ENCODE measurements around the gene NECAB2.

NECAB2 gene

DNA sequence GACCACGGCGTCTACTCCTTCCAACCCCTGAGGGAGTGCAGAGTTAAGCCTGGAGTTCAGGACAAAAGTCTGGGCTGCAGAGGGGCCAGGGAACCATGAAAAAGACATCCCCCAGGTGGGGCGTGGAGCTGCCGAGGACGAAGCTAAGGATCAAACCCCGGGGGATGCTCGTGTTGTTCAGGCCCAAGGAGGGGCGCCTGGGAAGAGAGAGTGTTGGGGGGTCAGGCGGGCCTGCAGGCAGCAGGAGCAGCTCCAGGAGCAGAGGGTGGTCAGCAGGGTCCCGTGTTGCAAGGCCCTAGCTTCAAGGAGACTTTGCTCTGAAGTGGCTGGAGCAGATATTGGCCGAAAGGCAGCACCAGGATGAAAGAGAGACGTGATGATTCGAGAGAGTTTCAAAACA lies 26.7 kb downstream of the NECAB2 start:
- no peak for DNase-seq

DNA sequence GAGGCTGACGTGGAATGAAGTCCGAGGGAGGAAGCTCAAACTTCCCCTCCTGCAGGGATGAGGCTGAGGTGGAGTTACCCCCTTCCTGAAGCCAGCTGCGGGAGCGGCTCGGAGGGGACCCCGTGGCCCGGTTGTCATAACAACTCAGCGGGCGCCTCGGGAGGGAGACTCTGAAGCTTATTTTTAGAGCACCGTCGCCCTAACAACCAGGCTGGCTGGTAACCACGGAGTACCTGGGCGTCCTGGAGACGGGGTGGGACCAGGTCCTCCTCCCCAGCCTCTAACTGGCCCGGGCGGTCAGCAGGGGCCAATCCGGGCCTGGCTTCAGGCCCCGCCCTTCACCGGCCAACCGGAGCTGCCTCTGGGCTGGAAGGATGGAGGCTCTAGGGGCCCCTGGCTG lies 27.7 kb downstream of the NECAB2 start:
- no peak for DNase-seq

DNA sequence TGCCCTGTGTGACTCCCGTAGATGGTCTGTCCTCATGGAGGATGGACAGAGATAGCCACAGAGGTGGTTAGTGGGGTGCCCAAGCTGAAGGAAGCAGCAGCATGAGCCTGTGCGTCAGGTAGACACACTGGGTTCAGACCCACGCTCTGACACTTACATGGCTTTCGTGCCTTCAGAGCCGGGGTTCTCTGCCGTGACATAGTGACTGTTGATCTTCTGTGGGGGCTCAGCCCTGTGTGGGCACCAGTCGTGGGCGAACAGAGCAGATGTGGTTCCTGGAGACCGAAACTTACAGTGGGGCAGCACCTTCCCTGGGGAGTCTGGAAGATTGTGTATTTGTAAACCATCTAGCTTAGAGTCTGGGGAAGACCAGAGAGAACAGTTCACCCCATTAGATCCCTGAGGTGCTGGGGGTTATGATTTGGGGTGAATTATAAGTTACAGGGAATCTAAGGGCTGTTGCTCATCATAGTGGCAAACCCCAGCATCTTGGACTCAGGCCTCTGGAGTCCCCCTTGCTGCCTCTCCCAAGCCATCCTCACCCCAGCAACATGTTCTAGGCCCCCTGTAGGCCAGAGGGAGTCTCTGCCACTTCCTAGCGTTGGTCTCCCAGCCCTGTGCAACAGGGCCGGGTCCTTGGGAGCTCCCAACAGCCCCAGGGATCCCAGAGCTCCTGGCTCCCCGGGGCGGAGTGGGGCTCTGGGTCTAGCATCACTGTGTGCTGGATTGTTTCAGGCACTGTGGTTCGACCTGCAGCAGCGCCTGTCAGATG lies 28.6 kb downstream of the NECAB2 start:
- no peak for DNase-seq

DNA sequence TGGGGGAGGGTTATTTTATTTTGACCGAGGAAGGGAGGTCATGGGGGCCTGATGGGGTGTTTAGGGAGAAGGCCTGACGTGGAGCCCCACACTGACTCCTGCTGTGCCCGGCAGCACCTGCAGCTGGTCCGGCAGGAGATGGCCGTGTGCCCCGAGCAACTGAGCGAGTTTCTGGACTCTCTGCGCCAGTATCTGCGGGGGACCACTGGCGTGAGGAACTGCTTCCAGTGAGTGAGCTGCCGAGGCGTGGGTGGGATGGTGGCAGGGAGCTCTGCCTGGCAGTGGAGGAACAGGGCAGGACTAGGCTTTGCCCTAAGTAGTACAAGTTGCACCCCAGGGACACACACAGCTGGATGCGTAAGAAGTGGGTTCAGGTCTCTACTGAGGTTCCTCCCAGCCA lies 30.0 kb downstream of the NECAB2 start:
- no peak for DNase-seq

DNA sequence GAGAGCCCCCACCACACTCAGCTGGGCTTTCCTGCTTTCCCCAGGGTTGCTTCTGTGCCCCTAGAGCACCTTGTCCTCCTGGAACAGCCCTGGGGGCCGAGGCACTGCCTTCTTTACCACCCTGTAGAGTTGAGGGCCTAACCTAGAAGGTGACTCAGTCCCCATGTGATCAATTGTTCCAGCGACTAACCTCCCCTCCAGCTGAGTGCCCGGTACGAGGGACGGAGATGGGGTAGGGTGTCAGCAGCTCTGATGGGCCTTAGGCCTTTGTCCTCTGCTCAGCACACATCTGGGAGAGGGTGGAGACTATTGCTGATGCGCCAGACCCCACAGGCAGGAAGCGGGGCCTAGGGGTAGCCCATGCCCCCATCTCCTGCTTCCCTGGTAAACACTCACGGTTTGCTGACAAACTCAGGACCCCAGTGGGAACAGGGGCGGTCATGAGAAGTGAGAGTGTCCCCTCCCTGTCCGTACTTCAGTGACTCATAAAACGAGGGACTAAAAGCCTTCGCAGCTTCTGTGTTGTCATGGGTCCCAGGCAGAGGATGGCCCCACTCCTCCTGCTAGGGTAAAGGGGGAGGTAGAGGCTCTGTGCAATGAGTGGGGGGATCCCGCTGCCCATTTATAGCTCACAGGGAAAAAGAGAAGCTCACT lies 33.1 kb downstream of the NECAB2 start:
- DNase-seq, result no peak

DNA sequence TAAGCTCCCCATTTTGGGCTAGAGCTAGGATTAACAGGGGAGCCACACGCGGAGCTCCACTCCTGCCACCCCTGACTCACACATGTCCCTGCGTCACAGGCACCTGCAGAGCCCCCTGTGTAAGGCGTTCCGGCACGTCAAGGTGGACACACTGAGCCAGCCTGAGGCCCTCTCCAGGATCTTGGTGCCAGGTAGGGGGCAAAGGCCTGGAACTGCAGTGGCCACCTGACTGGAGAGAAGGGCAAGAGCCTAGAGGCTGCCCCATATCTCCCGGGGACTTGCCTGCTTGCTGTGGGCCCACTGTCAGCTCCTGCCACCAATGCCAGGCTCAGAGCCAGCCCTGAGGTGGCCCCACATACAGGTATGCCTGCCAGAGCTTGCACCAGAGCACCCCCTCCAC lies 33.7 kb downstream of the NECAB2 start:
- no peak for DNase-seq

DNA sequence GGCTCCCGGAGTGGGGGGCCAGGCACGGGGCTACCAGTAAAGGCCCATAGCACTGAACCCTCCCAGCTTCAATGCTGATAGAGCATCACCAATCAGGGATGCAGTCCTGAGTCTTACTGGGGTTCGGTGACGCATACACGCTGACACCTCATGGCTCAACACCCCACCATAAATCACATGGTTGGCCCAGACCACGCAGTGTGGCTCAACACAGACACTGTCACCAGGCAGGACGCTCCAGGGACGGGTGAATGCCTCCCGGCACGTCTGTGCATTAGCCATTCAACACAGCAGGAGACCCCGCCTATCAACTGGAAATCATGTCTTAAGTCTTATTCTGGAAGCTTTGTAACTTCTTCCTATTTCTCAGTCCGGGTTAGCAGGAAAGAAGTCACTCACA lies 35.0 kb downstream of the NECAB2 start:
- no peak for DNase-seq

DNA sequence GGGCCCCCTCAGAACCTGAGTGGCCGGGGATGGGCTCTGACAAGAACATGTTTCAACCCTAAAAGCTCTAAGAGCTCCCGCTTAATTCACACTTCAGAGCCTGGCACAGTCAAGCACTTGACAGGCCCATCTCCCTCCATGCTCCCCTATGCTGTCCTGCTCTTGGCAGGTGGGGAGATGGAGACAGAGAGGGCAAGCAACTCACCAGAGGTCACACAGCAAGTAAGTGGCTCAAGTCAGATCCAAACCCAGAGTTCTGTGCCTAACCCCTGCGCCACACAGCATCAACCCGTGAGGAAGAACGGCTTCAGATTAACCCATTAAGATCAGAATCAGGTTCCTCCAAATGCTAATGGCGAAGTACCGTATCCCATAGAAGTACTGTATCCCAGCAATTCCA lies 36.4 kb downstream of the NECAB2 start:
- DNase-seq, result no peak

DNA sequence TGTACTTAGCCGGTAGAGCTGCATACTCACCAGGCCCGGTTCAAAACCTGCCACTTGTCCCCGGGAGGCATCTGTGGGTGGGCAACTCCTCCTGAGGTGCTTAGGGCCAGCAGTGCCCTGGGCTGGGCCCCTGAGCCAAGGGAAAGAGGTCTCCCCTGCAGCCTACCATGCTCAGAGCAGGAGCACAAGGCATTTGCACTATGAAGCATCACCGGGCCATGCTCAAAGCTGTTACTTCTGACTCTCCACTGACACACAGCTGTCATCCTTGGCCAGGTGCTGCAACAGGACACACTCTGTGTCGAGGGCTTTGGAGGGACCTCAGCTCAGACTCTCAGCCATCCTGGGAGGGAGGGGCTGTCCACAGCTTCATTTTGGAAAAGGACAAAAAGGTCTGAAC lies 37.3 kb downstream of the NECAB2 start:
- no peak for DNase-seq

DNA sequence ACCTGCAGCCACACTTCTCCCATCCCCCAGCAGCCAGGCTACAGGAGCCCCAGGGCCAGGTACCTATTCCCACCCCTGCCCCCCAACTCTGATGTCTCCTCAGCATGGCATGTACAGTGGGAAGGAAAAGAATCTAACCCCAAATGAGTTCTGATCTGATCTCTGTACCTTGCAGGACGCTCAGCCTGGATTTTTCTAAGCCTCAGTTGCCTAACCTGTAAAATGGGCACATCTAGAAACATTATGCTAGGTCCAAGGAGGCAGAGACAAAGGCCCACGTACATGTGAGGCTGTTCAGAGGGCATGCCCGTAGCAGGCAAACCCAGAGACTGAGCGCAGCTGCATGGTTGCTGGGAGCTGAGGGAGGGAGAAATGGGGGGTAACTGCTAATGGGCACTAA lies 39.5 kb downstream of the NECAB2 start:
- DNase-seq, result no peak

DNA sequence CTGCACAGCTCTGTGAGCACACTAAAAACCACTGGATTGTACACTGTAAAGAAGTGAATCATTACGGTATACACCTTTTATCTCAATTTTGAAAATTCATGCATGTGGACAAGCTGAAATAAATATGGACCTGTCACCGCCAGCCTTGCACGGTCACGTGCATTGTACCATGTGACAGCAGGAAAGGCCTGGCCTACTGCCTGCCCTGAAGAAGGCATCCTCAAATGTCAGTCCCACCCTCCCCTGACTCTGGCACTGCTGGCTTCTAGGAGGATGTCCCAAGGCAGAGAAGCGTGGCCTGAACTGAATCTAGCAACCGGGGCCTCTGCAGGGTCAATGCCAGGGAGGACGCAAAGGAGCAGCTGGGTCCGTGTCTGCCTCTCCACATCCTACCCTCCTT lies 39.9 kb downstream of the NECAB2 start:
- no peak for DNase-seq

DNA sequence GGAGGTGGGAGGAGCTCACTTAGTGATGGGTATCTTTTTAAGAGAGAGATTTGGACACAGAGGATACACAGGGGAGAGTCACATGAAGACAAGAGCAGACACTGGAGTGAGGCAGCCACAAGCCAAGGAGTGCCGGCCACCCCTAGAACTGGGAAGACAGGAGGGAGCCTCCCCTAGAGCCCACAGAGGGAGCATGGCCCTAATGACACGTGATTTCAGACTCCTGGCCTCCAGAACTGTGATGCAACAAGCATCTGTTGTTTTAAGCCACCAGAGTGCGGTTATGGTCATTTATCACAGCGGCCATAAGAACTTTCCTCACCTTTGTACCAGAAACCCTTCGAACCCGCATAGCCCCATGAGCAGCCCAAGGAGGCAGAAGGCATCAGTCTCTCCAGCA lies 41.2 kb downstream of the NECAB2 start:
- DNase-seq, result no peak

DNA sequence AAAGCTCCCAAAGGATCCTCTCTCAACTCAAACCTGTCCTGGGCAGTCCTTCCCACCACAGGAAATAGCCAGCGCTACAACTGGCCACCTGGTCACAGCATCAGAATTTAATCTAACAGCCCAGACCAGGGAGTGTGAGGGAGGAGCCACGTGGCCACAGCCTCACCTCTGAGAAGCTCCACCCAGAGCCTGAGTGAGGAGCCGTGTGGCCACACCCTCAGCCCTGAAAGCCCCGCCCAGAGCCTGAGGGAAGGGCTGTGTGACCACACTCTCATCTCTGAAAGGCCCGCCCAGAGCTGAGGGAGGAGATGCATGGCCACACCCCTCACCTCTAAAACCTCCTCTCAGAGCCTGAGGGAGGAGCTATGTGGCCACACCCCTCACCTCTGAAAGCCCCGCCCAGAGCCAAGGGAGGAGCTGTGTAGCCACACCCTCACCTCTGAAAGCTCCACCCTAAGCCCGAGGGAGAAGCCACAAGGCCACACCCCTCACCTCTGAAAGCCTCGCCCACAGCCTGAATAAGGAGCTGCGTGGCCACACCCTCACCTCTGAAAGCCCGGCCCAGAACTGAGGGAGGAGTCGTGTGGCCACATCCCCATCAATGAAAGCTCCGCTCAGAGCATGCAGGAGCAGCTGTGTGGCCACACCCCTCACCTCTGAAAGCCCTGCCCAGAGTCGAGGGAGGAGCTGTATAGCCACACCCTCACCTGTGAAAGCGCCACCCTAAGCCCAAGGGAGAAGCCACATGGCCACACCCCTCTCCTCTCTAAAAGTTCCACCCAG lies 45.9 kb downstream of the NECAB2 start:
- no peak for DNase-seq

DNA sequence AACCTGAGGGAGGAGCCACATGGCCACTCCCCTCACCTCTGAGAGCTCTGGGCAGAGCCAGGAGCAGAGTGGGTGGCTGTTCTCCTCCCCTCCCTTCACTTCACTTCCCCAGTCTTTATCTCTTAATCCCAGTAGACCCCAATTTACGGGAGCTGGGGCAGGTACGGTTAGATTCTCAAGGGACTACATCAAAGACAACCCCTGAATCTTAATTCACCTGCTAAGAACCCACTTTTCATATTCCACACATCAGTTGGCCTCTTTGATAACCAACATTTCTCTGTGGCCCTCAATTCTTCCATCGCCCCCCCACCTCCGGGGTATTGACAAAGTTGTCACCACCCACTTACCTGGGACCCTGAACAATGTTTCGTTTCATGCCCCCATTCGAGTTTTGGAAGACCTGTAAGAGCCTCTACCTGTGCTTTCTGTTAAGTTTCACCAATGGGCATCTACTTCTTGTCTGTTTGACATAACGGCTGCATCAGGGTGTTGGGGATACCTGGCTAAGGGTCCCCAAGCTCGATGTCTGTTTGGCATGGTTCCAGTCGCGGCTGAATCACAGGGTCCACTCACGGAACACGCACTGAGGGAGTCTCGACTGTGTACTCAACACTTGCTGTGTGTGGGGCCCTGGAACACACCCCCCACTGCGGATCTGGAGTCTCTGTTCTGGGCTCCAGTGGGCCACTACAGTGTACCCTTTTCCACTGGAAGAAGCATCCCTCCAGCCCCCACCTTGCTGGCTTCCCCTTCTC lies 46.7 kb downstream of the NECAB2 start:
- DNase-seq, result no peak

DNA sequence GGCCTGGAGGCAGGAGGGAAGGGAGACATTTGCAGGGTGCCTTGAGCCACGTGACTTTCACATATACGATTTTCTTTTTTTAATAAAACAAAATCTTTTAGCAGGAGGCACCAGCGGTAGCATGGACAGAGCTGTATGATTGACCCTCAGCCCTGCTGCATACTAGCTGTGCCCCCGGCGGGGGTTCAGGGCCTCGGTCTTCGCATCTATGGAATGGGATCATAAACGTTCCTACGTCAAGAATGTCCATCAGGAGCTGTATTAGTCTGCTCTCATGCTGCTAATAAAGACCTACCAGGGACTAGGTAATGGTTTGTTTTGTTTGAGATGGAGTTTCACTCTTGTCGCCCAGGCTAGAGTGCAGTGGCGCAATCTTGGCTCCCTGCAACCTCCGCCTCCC lies 47.4 kb downstream of the NECAB2 start:
- DNase-seq, result no peak

DNA sequence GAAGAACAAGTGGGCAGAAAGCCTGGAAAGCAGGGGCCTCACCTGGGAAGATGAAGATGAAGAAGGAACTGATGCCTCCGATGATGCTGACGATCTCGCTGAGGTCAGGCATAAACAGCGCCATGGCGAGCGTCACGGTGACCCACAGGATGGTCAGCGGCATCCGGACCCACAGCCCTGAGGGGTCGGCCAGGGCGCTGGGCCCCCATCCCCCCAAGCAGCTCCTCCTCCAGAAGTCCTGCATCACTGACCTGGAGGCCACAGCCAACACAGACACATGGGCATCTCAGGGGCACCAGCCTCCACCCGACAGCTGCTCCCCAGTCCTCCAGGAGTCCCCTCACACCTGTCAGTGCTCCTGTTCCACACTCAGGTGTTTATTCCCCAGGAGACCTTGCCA lies 48.4 kb downstream of the NECAB2 start:
- DNase-seq, result no peak

DNA sequence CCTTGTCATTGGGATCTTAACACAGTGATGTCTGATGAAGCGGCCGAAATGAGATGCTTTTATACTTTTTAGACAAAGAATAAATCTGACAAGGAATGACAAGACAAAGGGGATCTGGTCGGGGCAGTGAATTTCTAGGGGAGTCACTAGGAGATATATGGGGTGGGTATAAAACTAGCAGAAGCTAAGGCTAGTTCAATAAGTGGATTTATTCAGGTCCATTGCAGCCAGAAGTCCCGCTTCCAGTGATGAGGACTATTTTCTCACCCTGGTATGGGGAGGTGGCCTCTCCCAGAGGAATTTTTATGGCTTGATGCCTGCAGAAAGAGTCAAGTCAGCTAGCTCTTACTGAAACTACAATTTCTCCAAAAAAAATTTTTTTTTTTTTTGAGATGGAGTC lies 50.7 kb downstream of the NECAB2 start:
- DNase-seq, result no peak

DNA sequence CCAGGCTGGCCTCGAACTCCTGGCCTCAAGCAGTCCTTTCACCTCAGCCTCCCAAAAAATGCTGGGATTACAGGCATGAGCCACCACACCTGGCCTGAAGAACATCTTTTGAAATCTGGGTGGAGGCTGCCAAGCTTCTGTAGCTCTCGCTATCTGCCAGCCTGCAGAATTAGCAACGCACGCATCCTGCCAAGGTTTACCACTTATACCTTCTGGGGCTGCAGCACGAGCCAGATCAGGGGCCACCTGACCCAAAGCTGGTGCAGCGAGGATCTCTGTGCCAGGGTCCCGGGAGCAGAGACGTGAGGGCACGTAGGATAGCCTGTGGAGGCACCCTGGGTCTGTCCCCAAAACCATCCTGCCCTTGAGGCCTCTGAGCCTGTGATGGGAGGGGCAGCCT lies 52.3 kb downstream of the NECAB2 start:
- DNase-seq, result no peak

DNA sequence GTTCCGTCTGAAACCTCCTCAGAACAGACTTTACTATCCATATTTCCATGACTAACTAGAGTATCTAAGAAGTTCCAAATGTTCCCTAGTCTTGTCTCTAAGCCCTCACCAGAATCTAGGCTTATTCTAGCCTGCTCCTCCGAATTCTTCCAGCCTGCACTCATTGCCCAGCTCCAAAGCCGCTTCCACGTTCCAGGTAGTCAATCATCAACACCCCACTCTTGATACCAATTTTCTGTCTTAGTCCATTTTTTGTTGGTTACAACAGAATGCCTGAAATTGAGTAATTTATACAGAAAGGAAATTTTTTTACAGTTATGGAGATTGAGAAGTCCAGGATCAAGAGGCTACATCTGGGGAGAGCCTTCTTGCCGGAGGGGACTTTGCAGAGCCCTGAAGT lies 53.4 kb downstream of the NECAB2 start:
- DNase-seq, result no peak

DNA sequence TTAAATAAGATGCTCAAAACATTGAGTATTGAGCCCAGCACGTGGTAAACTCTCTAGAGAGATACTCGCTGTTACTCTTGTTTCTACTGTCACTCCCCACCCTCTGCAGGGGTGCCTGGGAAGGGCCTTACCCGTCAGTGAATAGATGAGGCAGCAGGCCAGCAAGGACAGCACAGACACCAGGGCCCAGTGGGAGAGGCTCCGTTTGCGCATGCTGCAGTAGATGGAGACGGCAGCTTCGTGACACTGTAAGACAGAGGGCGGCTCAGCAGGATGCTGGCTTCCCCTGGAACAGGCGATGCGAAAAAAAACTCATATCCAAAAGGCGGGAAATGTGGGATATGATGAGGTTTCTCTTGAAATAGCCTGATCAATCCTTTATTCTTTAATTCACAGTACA lies 54.6 kb downstream of the NECAB2 start:
- no peak for DNase-seq

DNA sequence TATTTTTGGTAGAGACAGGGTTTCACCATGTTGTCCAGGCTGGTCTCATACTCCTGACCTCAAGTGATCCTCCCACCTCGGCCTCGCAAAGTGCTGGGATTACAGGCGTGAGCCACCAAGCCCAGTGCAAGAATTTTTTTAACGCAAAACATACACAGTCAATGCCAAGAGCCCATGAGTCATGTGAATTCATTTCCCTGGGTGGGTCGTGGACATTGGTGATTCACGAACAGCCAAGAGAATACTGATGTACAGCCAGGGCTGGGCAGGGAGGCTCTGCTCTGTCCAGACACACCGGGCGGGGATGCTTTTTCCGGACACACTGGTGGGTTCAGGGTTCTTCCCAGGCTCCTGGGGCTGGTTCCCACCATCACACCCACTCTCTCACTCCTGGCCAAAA lies 56.8 kb downstream of the NECAB2 start:
- peak; percentile 24 for DNase-seq

DNA sequence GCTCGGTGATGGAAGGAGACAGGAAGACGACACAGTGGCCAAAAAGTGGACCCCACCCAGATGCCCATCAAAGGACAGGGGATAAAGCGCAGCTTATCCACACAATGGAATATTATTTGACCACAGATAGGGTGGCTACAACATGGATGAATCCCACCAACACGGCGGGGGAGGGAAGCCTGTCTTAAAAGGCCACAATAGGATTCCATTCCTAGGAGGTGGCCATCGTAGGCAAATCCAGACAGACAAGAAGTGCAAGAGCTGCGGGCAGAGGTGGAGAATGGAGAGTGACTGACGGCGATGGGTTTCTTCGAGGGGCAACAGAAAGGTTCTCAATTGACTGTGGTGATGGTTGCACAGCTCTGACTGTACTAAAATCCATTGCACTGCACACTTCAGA lies 58.6 kb downstream of the NECAB2 start:
- no peak for DNase-seq

DNA sequence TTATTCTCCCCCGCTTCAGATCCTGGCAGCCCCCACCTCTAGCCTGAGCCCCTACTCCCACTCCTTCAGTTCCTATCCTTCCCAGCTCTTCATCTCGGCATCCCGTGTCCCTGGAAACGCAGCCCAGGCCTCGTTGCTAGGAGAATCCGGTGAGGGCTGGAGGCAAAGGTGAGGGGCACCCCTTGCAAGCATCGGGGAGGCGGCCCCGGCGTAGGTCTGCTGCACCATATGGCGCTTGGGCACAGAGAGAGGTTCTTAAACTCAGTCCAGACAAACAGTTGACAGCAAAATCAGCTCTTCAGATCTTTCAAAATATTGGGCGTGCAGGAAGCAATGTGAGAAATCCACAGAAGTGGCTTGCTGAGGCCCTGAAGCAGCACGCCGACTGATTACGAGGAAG lies 59.6 kb downstream of the NECAB2 start:
- DNase-seq, result no peak

Measured in amniotic stem cell (primary cell).